HEK293 (cell line): ENCODE results near the gene HNRNPK.
"Not testable (repeated sequence)": the region's sequence is repeated elsewhere in the genome, so short reads cannot be mapped to it uniquely, and the experiment has no call there.

Experiments used
- CTCF ChIA-PET: fragments of 350-600 bp; formaldehyde crosslinking; extraction: SDS; loops from one replicate; lab custom pipeline; 2021; ENCODE audit warnings: antibody characterized with exemption; lab: Yijun Ruan, JAX
- POLR2A ChIA-PET: fragments of 300-600 bp; formaldehyde crosslinking; extraction: SDS; loops from one replicate; lab custom pipeline; 2020; ENCODE audit warnings: antibody characterized with exemption, inconsistent platforms; lab: Yijun Ruan, JAX
- H3K27ac ChIP-seq: fragments of 200-500 bp; sonication (Bioruptor generic); 2 replicates; pipeline ENCODE4 v1.5.1; 2014; ENCODE audit warnings: low read depth, low read length, control low read depth, inconsistent platforms; ENCODE audit errors: extremely low read depth
- H3K36me3 ChIP-seq, 2 experiments: fragments of 200-500 bp in 1 of 2; sonication (Bioruptor generic) in 1 of 2; 1 replicate in 1 of 2; 2 replicates in 1 of 2; pipeline ENCODE4 v1.5.1; 2014 to 2017; ENCODE audit warnings: inconsistent platforms in 2 of 2, low read length in 2 of 2; ENCODE audit not compliant: control insufficient read depth in 2 of 2, insufficient read depth in 1 of 2
- H3K4me1 ChIP-seq: fragments of 200-500 bp; sonication (Bioruptor generic); 2 replicates; pipeline ENCODE4 v1.5.1; 2014; ENCODE audit warnings: mild to moderate bottlenecking, low read length, inconsistent platforms; ENCODE audit not compliant: control insufficient read depth, insufficient read depth
- H3K4me3 ChIP-seq: 2 replicates; pipeline ENCODE4 v1.5.1; 2011; ENCODE audit warnings: low read depth, mild to moderate bottlenecking, control low read depth, low read length, moderate library complexity
- H3K9me3 ChIP-seq: fragments of 200-500 bp; sonication (Bioruptor generic); 2 replicates; pipeline ENCODE4 v1.5.1; 2014; ENCODE audit warnings: low read depth, low read length, inconsistent platforms; ENCODE audit not compliant: control insufficient read depth, insufficient read depth
- GFI1B ChIP-seq: fragments of 450-650 bp; formaldehyde crosslinking; IDR thresholded peaks from 2 replicates; pipeline ENCODE4 v1.5.1; 2016; ENCODE audit warnings: missing biosample characterization, missing genetic modification characterization
- MEIS1 ChIP-seq: sonication (generic); formaldehyde crosslinking; IDR thresholded peaks from 2 replicates; pipeline ENCODE4 v1.8.1; 2022; ENCODE audit warnings: missing genetic modification reagents, mild to moderate bottlenecking, borderline replicate concordance
- TRIM28 ChIP-seq: IDR thresholded peaks from 2 replicates; pipeline ENCODE4 v1.6.1; 2011; ENCODE audit warnings: low read length, control low read depth, borderline replicate concordance
- ZNF114 ChIP-seq: fragments of 450-650 bp; formaldehyde crosslinking; IDR thresholded peaks from 2 replicates; pipeline ENCODE4 v1.5.0; 2017; ENCODE audit warnings: missing biosample characterization, missing genetic modification characterization
- ZNF23 ChIP-seq: fragments of 450-650 bp; formaldehyde crosslinking; IDR thresholded peaks from 2 replicates; pipeline ENCODE4 v1.5.1; 2016; ENCODE audit warnings: missing biosample characterization, missing genetic modification characterization, borderline replicate concordance
- ZNF311 ChIP-seq: fragments of 450-650 bp; formaldehyde crosslinking; IDR thresholded peaks from 2 replicates; pipeline ENCODE4 v1.5.1; 2017; ENCODE audit warnings: missing biosample characterization, missing genetic modification characterization, borderline replicate concordance
- ZNF335 ChIP-seq: fragments of 450-650 bp; formaldehyde crosslinking; conservative IDR thresholded peaks from 2 replicates; pipeline ENCODE4 v1.5.1; 2016; ENCODE audit warnings: missing biosample characterization, missing genetic modification characterization
- ZNF677 ChIP-seq: fragments of 450-650 bp; IDR thresholded peaks from 2 replicates; pipeline ENCODE4 v1.5.0; 2018; ENCODE audit warnings: missing biosample characterization, mild to moderate bottlenecking, missing genetic modification characterization, moderate library complexity
- ZNF76 ChIP-seq: fragments of 450-650 bp; formaldehyde crosslinking; IDR thresholded peaks from 2 replicates; pipeline ENCODE4; 2016; ENCODE audit warnings: low read depth, missing biosample characterization, missing genetic modification characterization, borderline replicate concordance
- ZNF785 ChIP-seq: fragments of 450-650 bp; formaldehyde crosslinking; IDR thresholded peaks from 2 replicates; pipeline ENCODE4 v1.5.1; 2016; ENCODE audit warnings: missing biosample characterization, missing genetic modification characterization
- ZXDB ChIP-seq: fragments of 450-650 bp; formaldehyde crosslinking; IDR thresholded peaks from 2 replicates; pipeline ENCODE4 v1.5.1; 2016; ENCODE audit warnings: missing biosample characterization, missing genetic modification characterization
- TF ChIP-seq, protein P1 (sequence below): fragments of 450-650 bp; formaldehyde crosslinking; IDR thresholded peaks from 2 replicates; pipeline ENCODE4 v1.5.1; 2017; ENCODE audit warnings: missing biosample characterization, missing genetic modification characterization
- TF ChIP-seq, protein P2 (sequence below): fragments of 450-650 bp; formaldehyde crosslinking; IDR thresholded peaks from 2 replicates; pipeline ENCODE4 v1.5.1; 2016; ENCODE audit warnings: missing biosample characterization, missing genetic modification characterization
- TF ChIP-seq, protein P3 (sequence below): fragments of 450-650 bp; formaldehyde crosslinking; IDR thresholded peaks from 2 replicates; pipeline ENCODE4 v1.5.1; 2016; ENCODE audit warnings: missing biosample characterization, missing genetic modification characterization, borderline replicate concordance
- TF ChIP-seq, protein P4 (sequence below): fragments of 450-650 bp; formaldehyde crosslinking; IDR thresholded peaks from 2 replicates; pipeline ENCODE4 v1.5.1; 2016; ENCODE audit warnings: missing biosample characterization, missing genetic modification characterization

Gene HNRNPK

DNA sequence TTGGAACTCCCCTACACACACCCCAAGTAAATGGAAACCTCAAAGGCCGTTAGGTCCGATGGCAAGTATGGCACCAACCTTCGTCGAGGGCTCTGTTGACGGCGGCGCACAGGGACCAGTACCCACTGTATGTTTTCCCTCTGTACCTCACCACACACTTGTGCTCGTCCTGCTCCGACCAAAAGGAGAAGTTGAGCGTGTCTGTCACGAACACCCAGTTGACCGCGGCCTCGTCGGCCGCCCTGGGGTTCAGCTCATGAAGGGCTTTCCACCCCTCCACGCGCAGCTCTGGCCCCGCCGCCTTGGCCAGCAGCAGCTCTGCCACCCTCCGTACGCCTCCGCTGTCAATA is 24.0 kb downstream of the HNRNPK start (continued):
- TF ChIP-seq, protein P1, sequence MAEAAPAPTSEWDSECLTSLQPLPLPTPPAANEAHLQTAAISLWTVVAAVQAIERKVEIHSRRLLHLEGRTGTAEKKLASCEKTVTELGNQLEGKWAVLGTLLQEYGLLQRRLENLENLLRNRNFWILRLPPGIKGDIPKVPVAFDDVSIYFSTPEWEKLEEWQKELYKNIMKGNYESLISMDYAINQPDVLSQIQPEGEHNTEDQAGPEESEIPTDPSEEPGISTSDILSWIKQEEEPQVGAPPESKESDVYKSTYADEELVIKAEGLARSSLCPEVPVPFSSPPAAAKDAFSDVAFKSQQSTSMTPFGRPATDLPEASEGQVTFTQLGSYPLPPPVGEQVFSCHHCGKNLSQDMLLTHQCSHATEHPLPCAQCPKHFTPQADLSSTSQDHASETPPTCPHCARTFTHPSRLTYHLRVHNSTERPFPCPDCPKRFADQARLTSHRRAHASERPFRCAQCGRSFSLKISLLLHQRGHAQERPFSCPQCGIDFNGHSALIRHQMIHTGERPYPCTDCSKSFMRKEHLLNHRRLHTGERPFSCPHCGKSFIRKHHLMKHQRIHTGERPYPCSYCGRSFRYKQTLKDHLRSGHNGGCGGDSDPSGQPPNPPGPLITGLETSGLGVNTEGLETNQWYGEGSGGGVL (tag by site-specific recombination), result no peak
- TF ChIP-seq, protein P2, sequence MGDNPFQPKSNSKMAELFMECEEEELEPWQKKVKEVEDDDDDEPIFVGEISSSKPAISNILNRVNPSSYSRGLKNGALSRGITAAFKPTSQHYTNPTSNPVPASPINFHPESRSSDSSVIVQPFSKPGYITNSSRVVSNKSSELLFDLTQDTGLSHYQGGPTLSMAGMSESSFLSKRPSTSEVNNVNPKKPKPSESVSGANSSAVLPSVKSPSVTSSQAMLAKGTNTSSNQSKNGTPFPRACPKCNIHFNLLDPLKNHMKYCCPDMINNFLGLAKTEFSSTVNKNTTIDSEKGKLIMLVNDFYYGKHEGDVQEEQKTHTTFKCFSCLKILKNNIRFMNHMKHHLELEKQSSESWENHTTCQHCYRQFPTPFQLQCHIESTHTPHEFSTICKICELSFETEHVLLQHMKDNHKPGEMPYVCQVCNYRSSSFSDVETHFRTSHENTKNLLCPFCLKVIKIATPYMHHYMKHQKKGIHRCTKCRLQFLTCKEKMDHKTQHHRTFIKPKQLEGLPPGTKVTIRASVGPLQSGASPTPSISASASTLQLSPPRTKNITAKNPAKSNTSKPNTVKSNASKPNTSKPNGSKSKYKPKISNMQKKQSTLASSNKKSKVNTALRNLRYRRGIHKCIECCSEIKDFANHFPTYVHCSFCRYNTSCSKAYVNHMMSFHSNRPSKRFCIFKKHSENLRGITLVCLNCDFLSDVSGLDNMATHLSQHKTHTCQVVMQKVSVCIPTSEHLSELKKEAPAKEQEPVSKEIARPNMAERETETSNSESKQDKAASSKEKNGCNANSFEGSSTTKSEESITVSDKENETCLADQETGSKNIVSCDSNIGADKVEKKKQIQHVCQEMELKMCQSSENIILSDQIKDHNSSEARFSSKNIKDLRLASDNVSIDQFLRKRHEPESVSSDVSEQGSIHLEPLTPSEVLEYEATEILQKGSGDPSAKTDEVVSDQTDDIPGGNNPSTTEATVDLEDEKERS (tag by site-specific recombination), result no peak
- TF ChIP-seq, protein P3, sequence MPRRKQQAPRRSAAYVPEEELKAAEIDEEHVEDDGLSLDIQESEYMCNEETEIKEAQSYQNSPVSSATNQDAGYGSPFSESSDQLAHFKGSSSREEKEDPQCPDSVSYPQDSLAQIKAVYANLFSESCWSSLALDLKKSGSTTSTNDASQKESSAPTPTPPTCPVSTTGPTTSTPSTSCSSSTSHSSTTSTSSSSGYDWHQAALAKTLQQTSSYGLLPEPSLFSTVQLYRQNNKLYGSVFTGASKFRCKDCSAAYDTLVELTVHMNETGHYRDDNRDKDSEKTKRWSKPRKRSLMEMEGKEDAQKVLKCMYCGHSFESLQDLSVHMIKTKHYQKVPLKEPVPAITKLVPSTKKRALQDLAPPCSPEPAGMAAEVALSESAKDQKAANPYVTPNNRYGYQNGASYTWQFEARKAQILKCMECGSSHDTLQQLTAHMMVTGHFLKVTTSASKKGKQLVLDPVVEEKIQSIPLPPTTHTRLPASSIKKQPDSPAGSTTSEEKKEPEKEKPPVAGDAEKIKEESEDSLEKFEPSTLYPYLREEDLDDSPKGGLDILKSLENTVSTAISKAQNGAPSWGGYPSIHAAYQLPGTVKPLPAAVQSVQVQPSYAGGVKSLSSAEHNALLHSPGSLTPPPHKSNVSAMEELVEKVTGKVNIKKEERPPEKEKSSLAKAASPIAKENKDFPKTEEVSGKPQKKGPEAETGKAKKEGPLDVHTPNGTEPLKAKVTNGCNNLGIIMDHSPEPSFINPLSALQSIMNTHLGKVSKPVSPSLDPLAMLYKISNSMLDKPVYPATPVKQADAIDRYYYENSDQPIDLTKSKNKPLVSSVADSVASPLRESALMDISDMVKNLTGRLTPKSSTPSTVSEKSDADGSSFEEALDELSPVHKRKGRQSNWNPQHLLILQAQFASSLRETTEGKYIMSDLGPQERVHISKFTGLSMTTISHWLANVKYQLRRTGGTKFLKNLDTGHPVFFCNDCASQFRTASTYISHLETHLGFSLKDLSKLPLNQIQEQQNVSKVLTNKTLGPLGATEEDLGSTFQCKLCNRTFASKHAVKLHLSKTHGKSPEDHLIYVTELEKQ (tag by site-specific recombination), result no peak
- no peak for TF ChIP-seq ZNF677 (tag by site-specific recombination)

DNA sequence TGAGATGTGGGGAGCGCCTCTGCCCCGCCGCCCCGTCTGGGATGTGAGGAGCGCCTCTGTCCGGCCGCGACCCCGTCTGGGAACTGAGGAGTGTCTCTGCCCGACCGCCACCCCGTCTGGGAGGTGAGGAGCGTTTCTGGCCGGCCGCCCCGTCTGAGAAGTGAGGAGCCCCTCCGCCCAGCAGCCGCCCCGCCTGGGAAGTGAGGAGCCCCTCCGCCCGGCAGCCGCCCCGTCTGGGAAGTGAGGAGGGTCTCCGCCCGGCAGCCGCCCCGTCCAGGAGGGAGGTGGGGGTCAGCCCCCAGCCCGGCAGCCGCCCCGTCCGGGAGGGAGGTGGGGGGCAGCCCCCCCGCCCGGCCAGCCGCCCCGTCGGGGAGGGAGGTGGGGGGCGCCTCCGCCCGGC is 31.9 kb downstream of the HNRNPK start:
- H3K36me3 ChIP-seq, result peaks cover 29 to 76% of the 10 kb centered on the region in 2 experiments
- CTCF ChIA-PET, H3K4me1 ChIP-seq, POLR2A ChIA-PET, H3K9me3 ChIP-seq, H3K27ac ChIP-seq, H3K4me3 ChIP-seq: not testable (repeated sequence)

DNA sequence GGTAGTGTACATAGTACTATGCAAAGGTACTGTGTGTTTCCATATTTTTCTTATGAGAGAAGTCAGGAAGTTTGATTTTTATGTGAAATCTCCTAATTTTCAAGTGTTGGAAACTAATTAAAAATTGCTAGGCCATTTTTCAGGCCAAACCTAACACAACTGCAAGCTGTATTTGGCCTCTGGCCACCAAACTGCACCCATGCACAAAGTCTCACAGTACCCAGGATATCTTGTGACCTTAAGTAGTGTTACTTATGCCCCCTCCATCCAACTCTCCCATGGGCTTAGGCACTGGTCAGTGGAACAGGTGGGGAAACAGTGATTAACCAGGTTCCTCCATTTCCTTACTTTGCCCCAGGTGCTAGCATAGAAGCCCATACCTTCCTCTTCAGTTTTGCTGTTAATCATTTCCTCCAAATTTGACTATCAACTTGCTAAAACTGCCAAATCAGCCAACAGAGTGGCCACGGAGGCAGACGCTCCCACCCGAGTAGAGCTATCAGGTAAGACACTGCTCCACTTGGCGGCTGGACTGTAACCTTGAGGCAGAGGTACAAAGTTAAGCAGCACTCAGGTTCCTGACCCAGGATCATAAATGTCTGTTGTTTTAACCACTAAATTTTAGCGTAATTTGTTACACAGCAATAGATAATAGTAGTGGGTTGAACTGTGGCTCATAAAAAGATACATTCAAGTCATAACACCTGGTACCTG is 39.3 kb downstream of the HNRNPK start:
- Histone ChIP-seq H3K36me3 (peaks cover 22 to 70% of the 10 kb centered on the region in 2 experiments; a peak in 2 of 3 replicates), H3K27ac (no peak overlapping the region), H3K9me3 (no peaks in the 10 kb centered on the region), H3K4me1 (no peaks in the 10 kb centered on the region), H3K4me3 (no peak overlapping the region)
- ChIA-PET POLR2A (no interaction called here), CTCF (interaction anchor here (0.7 to 2.5 kb wide), 2 partner anchors 101 to 320 kb away, joined by 6 to 7 read pairs; no protein-coding TSS in a partner anchor)
- TF ChIP-seq ZNF23, result no peak
- no peak for TF ChIP-seq GFI1B (tag by site-specific recombination)
- TF ChIP-seq ZNF114 (tag by site-specific recombination), result no peak
- TF ChIP-seq, protein P4, sequence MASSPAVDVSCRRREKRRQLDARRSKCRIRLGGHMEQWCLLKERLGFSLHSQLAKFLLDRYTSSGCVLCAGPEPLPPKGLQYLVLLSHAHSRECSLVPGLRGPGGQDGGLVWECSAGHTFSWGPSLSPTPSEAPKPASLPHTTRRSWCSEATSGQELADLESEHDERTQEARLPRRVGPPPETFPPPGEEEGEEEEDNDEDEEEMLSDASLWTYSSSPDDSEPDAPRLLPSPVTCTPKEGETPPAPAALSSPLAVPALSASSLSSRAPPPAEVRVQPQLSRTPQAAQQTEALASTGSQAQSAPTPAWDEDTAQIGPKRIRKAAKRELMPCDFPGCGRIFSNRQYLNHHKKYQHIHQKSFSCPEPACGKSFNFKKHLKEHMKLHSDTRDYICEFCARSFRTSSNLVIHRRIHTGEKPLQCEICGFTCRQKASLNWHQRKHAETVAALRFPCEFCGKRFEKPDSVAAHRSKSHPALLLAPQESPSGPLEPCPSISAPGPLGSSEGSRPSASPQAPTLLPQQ (tag by site-specific recombination), result no peak
- no peak for TF ChIP-seq ZNF311 (tag by site-specific recombination)
- TF ChIP-seq ZNF76 (tag by site-specific recombination), result no peak
- TF ChIP-seq ZNF335 (tag by site-specific recombination), result no peak
- TF ChIP-seq ZXDB, result no peak
- TF ChIP-seq TRIM28, result no peak
- TF ChIP-seq ZNF785 (tag by site-specific recombination), result no peak
- TF ChIP-seq MEIS1 (CRISPR knock-in tag), result no peak
- TF ChIP-seq, protein P2 (tag by site-specific recombination), result no peak
